ENCODE data around the gene PCDHGA4.
"Not testable (repeated sequence)": the region's sequence is repeated elsewhere in the genome, so short reads cannot be mapped to it uniquely, and the experiment has no call there.

The PCDHGA4 gene

GRCh38 chr5:141328231-141328630 lies 26.6 kb upstream of the PCDHGA4 start:
- Histone ChIP-seq H3K4me1 (peaks cover 6% of the 10 kb centered on the region), H3K27me3 (no peaks in the 10 kb centered on the region), H3K27ac (no peak overlapping the region), H3K9me3 (peaks cover 82% of the 10 kb centered on the region), H3K9ac (no peak overlapping the region), H4K20me1 (no peaks in the 10 kb centered on the region), H3K4me3 (0 out of 2 replicates have a peak overlapping the region, but pooled peaks have one; percentile 4), H3K36me3 (peaks cover 41% of the 10 kb centered on the region), H3K4me2 (no peak overlapping the region)
- TF ChIP-seq Cebpa-rat (IDR thresholded peaks at IDR 0.05) = no peak

DNA sequence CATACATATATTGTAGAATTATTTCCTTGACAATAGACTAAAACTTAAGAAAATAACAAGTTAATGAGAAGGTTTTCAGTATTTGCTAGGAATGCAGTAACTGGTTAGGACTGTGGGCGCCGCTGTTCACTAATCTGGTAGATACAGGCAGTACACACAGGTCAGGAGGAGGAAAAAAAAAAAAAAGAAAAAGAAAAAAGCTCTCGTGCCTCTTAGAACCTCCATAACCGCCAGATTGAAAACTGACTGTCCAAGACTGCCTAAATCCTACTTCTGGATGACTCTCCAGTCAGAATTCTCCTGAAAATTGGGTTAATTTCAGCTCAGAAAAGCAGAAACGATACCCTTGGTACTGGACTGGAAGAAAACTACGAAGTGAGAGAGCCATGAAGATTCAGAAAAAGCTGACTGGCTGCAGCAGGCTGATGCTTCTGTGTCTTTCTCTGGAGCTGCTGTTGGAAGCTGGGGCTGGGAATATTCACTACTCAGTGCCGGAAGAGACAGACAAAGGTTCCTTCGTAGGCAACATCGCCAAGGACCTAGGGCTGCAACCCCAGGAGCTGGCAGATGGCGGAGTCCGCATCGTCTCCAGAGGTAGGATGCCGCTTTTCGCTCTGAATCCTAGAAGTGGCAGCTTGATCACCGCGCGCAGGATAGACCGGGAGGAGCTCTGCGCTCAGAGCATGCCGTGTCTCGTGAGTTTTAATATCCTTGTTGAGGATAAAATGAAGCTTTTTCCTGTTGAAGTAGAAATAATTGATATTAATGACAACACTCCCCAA lies 24.3 kb upstream of the PCDHGA4 start, which contains the start of gene PCDHGA1:
TSS of gene PCDHGA1 (plus strand) at position 216 of the 782 bp plus-strand sequence.
- Histone ChIP-seq H3K4me3 (no peak within 1 kb of the TSS), H3K36me3 (peaks cover 41% of the 10 kb centered on the region), H4K20me1 (no peaks in the 10 kb centered on the region), H3K9me3 (peaks cover 85% of the 10 kb centered on the region), H3K4me2 (no peak within 1 kb of the TSS), H3K27me3 (no peaks in the 10 kb centered on the region), H3K4me1 (peaks cover 6% of the 10 kb centered on the region), H3K27ac (no peak within 1 kb of the TSS), H3K9ac (no peak within 1 kb of the TSS)
- TF ChIP-seq Cebpa-rat (IDR thresholded peaks at IDR 0.05) = no peak

GRCh38 chr5:141332571-141332970 lies 22.2 kb upstream of the PCDHGA4 start:
- not testable (repeated sequence) for H3K27me3 ChIP-seq, H4K20me1 ChIP-seq, H3K4me1 ChIP-seq, H3K4me2 ChIP-seq, H3K27ac ChIP-seq, H3K4me3 ChIP-seq, H3K9ac ChIP-seq
- Histone ChIP-seq H3K36me3 (peaks cover 34% of the 10 kb centered on the region), H3K9me3 (peaks cover 89% of the 10 kb centered on the region)

DNA sequence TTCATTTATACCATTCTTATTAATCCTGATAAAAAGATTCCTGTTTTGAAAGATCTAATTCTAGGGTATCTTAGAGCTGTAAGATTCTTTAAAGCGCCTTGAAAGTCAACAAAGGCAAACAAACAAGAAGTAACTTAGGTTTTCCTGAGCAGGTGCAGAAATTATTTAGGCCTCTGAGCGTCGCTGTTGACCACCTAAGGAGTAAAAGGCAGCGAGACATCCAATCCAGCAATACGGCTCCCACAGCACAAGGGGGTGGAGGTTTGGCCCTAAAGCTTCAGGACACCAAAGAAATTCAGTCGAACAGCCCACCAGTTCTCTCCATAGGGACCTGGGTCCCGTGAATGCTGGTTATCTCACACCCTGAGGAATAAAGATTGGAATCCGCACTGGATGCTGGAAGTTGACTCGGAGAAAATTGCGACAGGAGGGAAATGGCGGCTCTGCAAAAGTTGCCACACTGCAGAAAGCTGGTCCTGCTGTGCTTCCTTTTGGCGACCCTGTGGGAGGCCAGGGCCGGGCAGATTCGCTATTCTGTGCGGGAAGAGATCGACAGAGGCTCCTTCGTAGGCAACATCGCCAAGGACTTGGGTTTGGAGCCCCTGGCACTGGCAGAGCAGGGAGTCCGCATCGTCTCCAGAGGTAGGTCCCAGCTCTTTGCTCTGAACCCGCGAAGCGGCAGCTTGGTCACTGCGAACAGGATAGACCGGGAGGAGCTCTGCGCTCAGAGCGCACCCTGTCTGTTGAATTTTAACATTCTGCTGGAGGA lies 16.1 kb upstream of the PCDHGA4 start, which contains the start of gene PCDHGA2:
TSS of gene PCDHGA2 (plus strand) at position 223 of the 769 bp plus-strand sequence.
- H3K9ac ChIP-seq = no peak within 1 kb of the TSS
- no peak within 1 kb of the TSS for H3K4me2 ChIP-seq

DNA sequence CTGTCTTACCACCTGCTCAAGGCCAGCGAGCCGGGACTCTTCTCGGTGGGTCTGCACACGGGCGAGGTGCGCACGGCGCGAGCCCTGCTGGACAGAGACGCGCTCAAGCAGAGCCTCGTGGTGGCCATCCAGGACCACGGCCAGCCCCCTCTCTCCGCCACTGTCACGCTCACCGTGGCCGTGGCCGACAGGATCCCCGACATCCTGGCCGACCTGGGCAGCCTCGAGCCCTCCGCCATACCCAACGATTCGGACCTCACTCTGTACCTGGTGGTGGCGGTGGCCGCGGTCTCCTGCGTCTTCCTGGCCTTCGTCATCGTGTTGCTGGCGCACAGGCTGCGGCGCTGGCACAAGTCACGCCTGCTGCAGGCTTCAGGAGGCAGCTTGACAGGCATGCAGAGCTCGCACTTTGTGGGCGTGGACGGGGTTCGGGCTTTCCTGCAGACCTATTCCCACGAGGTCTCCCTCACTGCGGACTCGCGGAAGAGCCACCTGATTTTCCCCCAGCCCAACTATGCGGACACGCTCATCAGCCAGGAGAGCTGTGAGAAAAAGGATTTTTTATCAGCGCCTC lies 14.0 kb upstream of the PCDHGA4 start:
- not testable (repeated sequence) for H3K27me3 ChIP-seq, H3K9ac ChIP-seq, H3K4me3 ChIP-seq, H3K27ac ChIP-seq, H3K4me2 ChIP-seq, H4K20me1 ChIP-seq, H3K4me1 ChIP-seq
- H3K36me3 ChIP-seq = 0 out of 2 replicates have a peak, but pooled peaks cover 12% of the 10 kb centered on the region
- peaks cover 92% of the 10 kb centered on the region for H3K9me3 ChIP-seq

More for the DNA sequence above, 16.1 kb upstream of the PCDHGA4 start, which contains the start of gene PCDHGA2:
- Histone ChIP-seq H3K36me3 (0 out of 2 replicates have a peak, but pooled peaks cover 8% of the 10 kb centered on the region), H3K4me3 (no peak within 1 kb of the TSS), H3K27ac (no peak within 1 kb of the TSS), H4K20me1 (no peaks in the 10 kb centered on the region), H3K27me3 (no peaks in the 10 kb centered on the region), H3K4me1 (no peaks in the 10 kb centered on the region), H3K9me3 (peaks cover 81% of the 10 kb centered on the region)
- TF ChIP-seq Cebpa-rat (IDR thresholded peaks at IDR 0.05) = no peak

DNA sequence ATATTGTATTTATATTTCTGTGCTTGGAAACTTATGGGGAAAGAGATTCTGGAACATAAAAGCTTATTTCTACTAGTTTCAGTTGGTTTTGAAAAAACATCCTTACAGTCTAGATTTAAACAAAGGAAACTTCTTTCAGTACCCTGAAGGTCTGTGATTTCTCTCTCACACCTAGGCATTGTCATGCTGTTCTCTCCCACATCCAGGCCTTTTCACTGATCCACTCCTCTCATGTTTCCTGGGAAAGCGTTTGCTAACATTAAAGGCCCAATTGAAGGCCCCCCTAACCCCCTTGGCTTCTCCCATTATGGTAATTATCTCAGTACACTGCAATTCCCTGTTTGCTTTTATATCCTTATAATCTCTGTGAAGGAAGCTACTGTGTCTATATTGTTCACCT lies 12.0 kb upstream of the PCDHGA4 start:
- 0 out of 2 replicates have a peak, but pooled peaks cover 12% of the 10 kb centered on the region for H3K36me3 ChIP-seq
- H3K9me3 ChIP-seq = peaks cover 91% of the 10 kb centered on the region
- H3K4me1 ChIP-seq = no peaks in the 10 kb centered on the region
- no peak overlapping the region for H3K4me3 ChIP-seq
- no peaks in the 10 kb centered on the region for H4K20me1 ChIP-seq
- H3K9ac ChIP-seq = no peak overlapping the region
- H3K27me3 ChIP-seq = no peaks in the 10 kb centered on the region
- H3K4me2 ChIP-seq = no peak overlapping the region
- no peak overlapping the region for H3K27ac ChIP-seq
- TF ChIP-seq Cebpa-rat (IDR thresholded peaks at IDR 0.05) = no peak

DNA sequence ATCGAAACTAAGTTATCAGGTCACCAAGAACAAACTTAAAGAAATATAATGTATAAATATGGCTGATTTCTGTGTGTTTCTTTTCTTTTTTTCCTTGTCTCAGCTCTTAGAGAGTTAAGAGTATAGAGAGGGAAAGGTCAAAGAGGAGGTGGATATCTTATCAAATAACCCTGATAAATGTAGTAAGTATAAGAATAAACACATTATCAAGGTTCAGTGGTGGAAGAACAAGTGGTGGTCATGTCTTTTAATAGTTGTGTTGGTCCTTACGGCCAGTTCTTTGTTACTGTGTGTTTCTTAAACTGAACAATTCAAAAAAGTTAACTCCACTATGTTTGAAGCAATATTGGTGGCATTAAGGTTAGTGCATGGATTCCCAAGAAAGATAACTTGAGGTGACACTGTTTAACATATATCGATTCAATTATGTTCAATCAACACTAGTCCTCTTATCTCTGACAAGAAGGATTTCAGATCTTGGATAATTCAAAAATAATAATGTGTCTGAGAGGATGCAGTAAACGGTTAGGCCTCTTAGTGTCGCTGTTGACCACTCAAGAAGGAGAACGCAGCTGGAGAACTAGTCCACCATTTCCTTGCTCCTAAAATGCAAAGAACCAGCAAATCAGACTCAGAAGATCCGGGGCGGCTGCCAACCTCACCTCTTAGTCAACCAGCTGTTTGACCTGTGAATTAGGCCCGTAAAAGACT lies 11.4 kb upstream of the PCDHGA4 start, which contains the start of gene PCDHGA3:
TSS of gene PCDHGA3 (plus strand) at position 588 of the 711 bp plus-strand sequence. CDS start 205 bp downstream, outside the sequence.
- Histone ChIP-seq H3K4me2 (no peak within 1 kb of the TSS), H3K27me3 (no peaks in the 10 kb centered on the region), H3K27ac (no peak within 1 kb of the TSS), H3K9ac (no peak within 1 kb of the TSS), H4K20me1 (no peaks in the 10 kb centered on the region), H3K4me1 (no peaks in the 10 kb centered on the region), H3K4me3 (no peak within 1 kb of the TSS), H3K36me3 (0 out of 2 replicates have a peak, but pooled peaks cover 12% of the 10 kb centered on the region), H3K9me3 (peaks cover 88% of the 10 kb centered on the region)
- TF ChIP-seq Cebpa-rat (IDR thresholded peaks at IDR 0.05) = no peak

GRCh38 chr5:141343953-141344463 lies 10.8 kb upstream of the PCDHGA4 start:
- Histone ChIP-seq H3K4me2 (no peak overlapping the region), H3K9ac (no peak overlapping the region), H3K27me3 (no peaks in the 10 kb centered on the region), H3K27ac (no peak overlapping the region), H3K36me3 (0 out of 2 replicates have a peak, but pooled peaks cover 10% of the 10 kb centered on the region), H3K9me3 (peaks cover 87% of the 10 kb centered on the region), H3K4me3 (no peak overlapping the region), H3K4me1 (no peaks in the 10 kb centered on the region), H4K20me1 (no peaks in the 10 kb centered on the region)
- no peak for TF ChIP-seq Cebpa-rat (IDR thresholded peaks at IDR 0.05)

DNA sequence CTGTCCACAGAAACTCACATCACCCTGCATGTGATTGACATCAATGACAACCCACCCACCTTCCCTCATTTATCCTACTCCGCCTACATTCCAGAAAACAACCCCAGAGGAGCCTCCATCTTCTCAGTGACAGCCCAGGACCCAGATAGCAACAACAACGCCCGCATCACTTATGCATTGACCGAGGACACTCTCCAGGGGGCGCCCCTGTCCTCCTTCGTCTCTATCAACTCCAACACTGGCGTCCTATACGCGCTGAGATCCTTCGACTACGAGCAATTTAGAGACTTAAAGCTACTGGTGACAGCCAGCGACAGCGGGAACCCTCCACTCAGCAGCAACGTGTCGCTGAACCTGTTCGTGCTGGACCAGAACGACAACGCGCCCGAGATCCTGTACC lies 9.5 kb upstream of the PCDHGA4 start:
- no peak overlapping the region for H3K4me3 ChIP-seq
- no peaks in the 10 kb centered on the region for H3K4me1 ChIP-seq
- TF ChIP-seq Cebpa-rat (IDR thresholded peaks at IDR 0.05) = no peak
- H3K36me3 ChIP-seq = 0 out of 2 replicates have a peak, but pooled peaks cover 6% of the 10 kb centered on the region
- no peaks in the 10 kb centered on the region for H3K27me3 ChIP-seq
- no peak overlapping the region for H3K4me2 ChIP-seq
- H3K27ac ChIP-seq = no peak overlapping the region
- peaks cover 84% of the 10 kb centered on the region for H3K9me3 ChIP-seq
- H3K9ac ChIP-seq = no peak overlapping the region
- no peaks in the 10 kb centered on the region for H4K20me1 ChIP-seq

DNA sequence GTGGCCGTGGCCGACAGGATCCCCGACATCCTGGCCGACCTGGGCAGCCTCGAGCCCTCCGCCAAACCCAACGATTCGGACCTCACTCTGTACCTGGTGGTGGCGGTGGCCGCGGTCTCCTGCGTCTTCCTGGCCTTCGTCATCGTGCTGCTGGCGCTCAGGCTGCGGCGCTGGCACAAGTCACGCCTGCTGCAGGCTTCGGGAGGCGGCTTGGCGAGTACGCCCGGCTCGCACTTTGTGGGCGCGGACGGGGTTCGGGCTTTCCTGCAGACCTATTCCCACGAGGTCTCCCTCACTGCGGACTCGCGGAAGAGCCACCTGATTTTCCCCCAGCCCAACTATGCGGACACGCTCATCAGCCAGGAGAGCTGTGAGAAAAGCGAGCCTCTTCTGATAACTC lies 8.8 kb upstream of the PCDHGA4 start:
- not testable (repeated sequence) for H3K27ac ChIP-seq, H3K4me2 ChIP-seq, H4K20me1 ChIP-seq, H3K27me3 ChIP-seq, H3K36me3 ChIP-seq, H3K4me1 ChIP-seq, H3K4me3 ChIP-seq, H3K9ac ChIP-seq
- H3K9me3 ChIP-seq = peaks cover 84% of the 10 kb centered on the region

Measured in BLaER1 (cell line).